ENCODE results near the gene KIF3A. TPM values are rescaled to one million over a fixed set of nuclear protein-coding genes. Genes with fewer than 3 reads are reported as not detected.

KIF3A gene
- total RNA-seq, 6 donors from 2014 or later: 10.3 to 22.3 (median 17.0) TPM

GRCh38 chr5:132657676-132658380, 79.5 kb downstream of the KIF3A start, which contains the start of gene IL13:
IL13 (plus strand) TSS chr5:132658173; CDS start chr5:132658187, 14 bp downstream.
- 88 to 93% methylated on average over 10 to 11 of the region's 12 CpGs for WGBS, 2 donors
- H3K27me3 ChIP-seq: peaks cover 0 to 17% (median 7%) of the 10 kb centered on the region in 4 donors
- H3K27ac ChIP-seq: no peak within 1 kb of the TSS
- ATAC-seq (ENCODE audit: low FRiP score in 2 of 2) (no peak), DNase-seq (no peak)
- no peak within 1 kb of the TSS for H3K4me3 ChIP-seq
- TF ChIP-seq POLR2A (IDR thresholded peaks at IDR 0.05) (no peak), CTCF (IDR thresholded peaks at IDR 0.05) (no peak), POLR2AphosphoS5 (IDR thresholded peaks at IDR 0.05) (no peak), EP300 (IDR thresholded peaks at IDR 0.05) (no peak)
- no peaks in the 10 kb centered on the region for H3K9me3 ChIP-seq
- H3K4me1 ChIP-seq: peaks cover 11 to 17% (median 12%) of the 10 kb centered on the region in 4 donors
- no peaks in the 10 kb centered on the region for H3K36me3 ChIP-seq

- no peak for TF ChIP-seq EP300 (IDR thresholded peaks at IDR 0.05)
- no peak for TF ChIP-seq CTCF (IDR thresholded peaks at IDR 0.05)
- TF ChIP-seq POLR2A (IDR thresholded peaks at IDR 0.05): no peak
- no peak for DNase-seq
- no peak for ATAC-seq (ENCODE audit: low FRiP score in 2 of 2)
- peak overlapping the region in 3 of 4 donors; percentile 34 to 48 (median 47) for H3K4me3 ChIP-seq
- H3K36me3 ChIP-seq: no peaks in the 10 kb centered on the region
- WGBS, 2 donors: 48 to 76% methylated on average over 11 to 12 of the region's 12 CpGs
- no peaks in the 10 kb centered on the region for H3K9me3 ChIP-seq
- H3K27me3 ChIP-seq: peaks cover 0 to 17% (median 7%) of the 10 kb centered on the region in 4 donors
- no peak overlapping the region for H3K27ac ChIP-seq
- peaks cover 11 to 17% (median 12%) of the 10 kb centered on the region in 4 donors for H3K4me1 ChIP-seq
Observed at GRCh38 chr5:132656774-132657355, 80.5 kb downstream of the KIF3A start.

- Histone ChIP-seq H3K27ac (no peak overlapping the region), H3K36me3 (no peaks in the 10 kb centered on the region), H3K9me3 (no peaks in the 10 kb centered on the region), H3K27me3 (peaks cover 0 to 17% (median 7%) of the 10 kb centered on the region in 4 donors), H3K4me1 (peaks cover 11 to 17% (median 12%) of the 10 kb centered on the region in 4 donors), H3K4me3 (peak overlapping the region in 3 of 4 donors; percentile 34 to 48 (median 47))
- 20 to 80% methylated on average over 1 to 35 of the region's 92 CpGs for WGBS, 2 donors
- ATAC-seq (ENCODE audit: low FRiP score in 2 of 2) (peak in 1 of 2 donors; percentile 59), DNase-seq (peak in 1 of 2 donors; percentile 88)
- no peak for TF ChIP-seq CTCF (IDR thresholded peaks at IDR 0.05)
- no peak for TF ChIP-seq EP300 (IDR thresholded peaks at IDR 0.05)
- no peak for TF ChIP-seq POLR2A (IDR thresholded peaks at IDR 0.05)
- no peak for TF ChIP-seq POLR2AphosphoS5 (IDR thresholded peaks at IDR 0.05)
Observed at GRCh38 chr5:132655821-132656773, 81.2 kb downstream of the KIF3A start.

- ATAC-seq (ENCODE audit: low FRiP score in 2 of 2) (no peak), DNase-seq (no peak)
- Histone ChIP-seq H3K9me3 (peaks cover 0 to under 1% (median 0%) of the 10 kb centered on the region in 4 donors), H3K4me1 (peaks cover 11 to 17% (median 12%) of the 10 kb centered on the region in 4 donors), H3K4me3 (no peak overlapping the region), H3K36me3 (no peaks in the 10 kb centered on the region), H3K27ac (no peak overlapping the region), H3K27me3 (peaks cover 0 to 17% (median 7%) of the 10 kb centered on the region in 4 donors)
- 39 to 45% methylated on average over 7 of the region's 7 CpGs for WGBS, 2 donors
- TF ChIP-seq POLR2A (IDR thresholded peaks at IDR 0.05): no peak
- no peak for TF ChIP-seq POLR2AphosphoS5 (IDR thresholded peaks at IDR 0.05)
- no peak for TF ChIP-seq CTCF (IDR thresholded peaks at IDR 0.05)
- no peak for TF ChIP-seq EP300 (IDR thresholded peaks at IDR 0.05)
Observed at GRCh38 chr5:132653716-132654115, 83.6 kb downstream of the KIF3A start.
